Measurements from ENCODE around the gene MYDGF. TPM values are rescaled to one million over a fixed set of nuclear protein-coding genes. Genes with fewer than 3 reads are reported as not detected.

Gene MYDGF
- total and polyA plus RNA-seq, 9 of the 15 experiments (the other 6 are each of a cell fraction or from before 2014, with no cell fraction given): 4.2 to 141 (median 82.1) TPM

GRCh38 chr19:4647676-4648644 lies 22.2 kb downstream of the MYDGF start:
- H2AFZ ChIP-seq (ENCODE audit: low read depth, low read length): no peak overlapping the region
- ATAC-seq (no peak; the same call in 2 of the 3 replicates), FAIRE-seq (no peak), DNase-seq (ENCODE audit: extremely low read depth in 1 of 4, low spot score in 3 of 4) (no peak)
- no peaks in the 10 kb centered on the region for H3K9me3 ChIP-seq (replicated peaks; ENCODE audit: control insufficient read depth, insufficient read depth, low read depth, low read length)
- in situ Hi-C loops (cut with MboI): no loop called here
- H3K4me1 ChIP-seq (replicated peaks in 1 of 2; ENCODE audit: control insufficient read depth in 2 of 2, insufficient read depth in 2 of 2, low read length in 2 of 2): peaks cover 0 to 25% of the 10 kb centered on the region in 2 experiments; a peak in 2 of 5 replicates
- no TSS peak for BruUV-seq (replicated peaks)
- ChIA-PET CTCF (ENCODE audit: low intra/inter-chr PET ratio) (no interaction called here), POLR2A (interaction anchor here (0.7 to 1.0 kb wide), 2 partner anchors 12 to 89 kb away, joined by 3 read pairs; no protein-coding TSS in a partner anchor)
- no peaks in the 10 kb centered on the region for H4K20me1 ChIP-seq (replicated peaks; ENCODE audit: control insufficient read depth, insufficient read depth, low read length)
- H3K36me3 ChIP-seq (ENCODE audit: control insufficient read depth, insufficient read depth, low read length): peaks cover 14% of the 10 kb centered on the region; the same call in 1 of the 3 replicates
- H3K9ac ChIP-seq (ENCODE audit: insufficient read depth in 1 of 2, low read depth in 2 of 2, low read length in 2 of 2): peak overlapping the region in 1 of 2 experiments; percentile 33; a peak in 1 of 4 replicates
- no peak overlapping the region for H3K27ac ChIP-seq (ENCODE audit: extremely low read depth, low read depth, low read length)
- H3K79me2 ChIP-seq (ENCODE audit: control insufficient read depth, insufficient read depth, low read length): no peaks in the 10 kb centered on the region
- H3K27me3 ChIP-seq (ENCODE audit: control insufficient read depth in 2 of 2, insufficient read depth in 2 of 2, low read length in 2 of 2): no peaks in the 10 kb centered on the region
- intact Hi-C loops (cut with micrococcal nuclease): no loop called here
- no peak for TF ChIP-seq MAFF (IDR thresholded peaks at IDR 0.05; ENCODE audit: low read length)
- TF ChIP-seq ZNF121 (CRISPR knock-in tag; conservative IDR thresholded peaks at IDR 0.05): peak; percentile 52
- 0 out of 2 replicates have a peak, but pooled peaks have one; percentile 26 for TF ChIP-seq POLR2G (IDR thresholded peaks at IDR 0.05; ENCODE audit: low read depth, low read length)
- TF ChIP-seq ZBTB33 (CRISPR knock-in tag; IDR thresholded peaks at IDR 0.05): 0 out of 2 replicates have a peak, but pooled peaks have one; percentile 25
- no peak overlapping the region for H3K4me2 ChIP-seq (ENCODE audit: insufficient read depth, low read length)
- WGBS (ENCODE audit: insufficient coverage, low coverage, missing lambda C conversion rate): 77% methylated on average over 16 of the region's 20 CpGs
- no peak overlapping the region for H3K4me3 ChIP-seq
- no peaks in the 10 kb centered on the region for H3K9me1 ChIP-seq (ENCODE audit: control insufficient read depth, insufficient read depth, low read length)

Measured in K562 (cell line).